H1 (cell line): Measurements from ENCODE around the gene C20orf173. TPM values are rescaled to one million over a fixed set of nuclear protein-coding genes. Genes with fewer than 3 reads are reported as not detected.

Experiments used
- CTCF ChIA-PET: fragments of 300-600 bp; sonication (Branson Sonifier 250); formaldehyde crosslinking; loops from one replicate; lab custom pipeline; 2021; ENCODE audit not compliant: partially characterized antibody; lab: Charles Lee
- POLR2A ChIA-PET: fragments of 300-600 bp; sonication (Branson Sonifier 250); formaldehyde crosslinking; loops from one replicate; lab custom pipeline; 2021; ENCODE audit warnings: inconsistent platforms; ENCODE audit not compliant: partially characterized antibody; lab: Charles Lee
- DNase-seq, 2 experiments: peaks; one replicate each; pipeline versions ENCODE4 v3.0.0 to v3.0.0-alpha.2; 2010 to 2022; ENCODE audit warnings: low spot score in 2 of 2, low read depth in 1 of 2, mixed read lengths in 1 of 2
- FAIRE-seq: peaks from 2 replicates; lab custom pipeline; 2011; peaks lifted over from hg19 to GRCh38; lab: Jason Lieb, UNC
- H2AFZ ChIP-seq: 2 replicates; pipeline ENCODE4 v1.8.1; 2012; ENCODE audit warnings: low read length, inconsistent platforms
- H2AK5ac ChIP-seq: 2 replicates; pipeline ENCODE4 v1.6.1; 2013; ENCODE audit warnings: low read depth, low read length
- H2BK120ac ChIP-seq: replicated peaks from 2 replicates; pipeline ENCODE3; 2013; ENCODE audit warnings: low read depth, low read length, inconsistent platforms
- H2BK12ac ChIP-seq: 2 replicates; pipeline ENCODE4 v1.6.1; 2013; ENCODE audit warnings: low read depth, low read length
- H2BK15ac ChIP-seq: 2 replicates; pipeline ENCODE4 v1.6.1; 2013; ENCODE audit warnings: low read length
- H2BK20ac ChIP-seq: 2 replicates; pipeline ENCODE4 v1.6.1; 2013; ENCODE audit warnings: low read length
- H2BK5ac ChIP-seq: 2 replicates; pipeline ENCODE4 v1.6.1; 2013; ENCODE audit warnings: low read depth, low read length
- H3K14ac ChIP-seq: 2 replicates; pipeline ENCODE4 v1.6.1; 2013; ENCODE audit warnings: inconsistent platforms; ENCODE audit not compliant: insufficient read length
- H3K18ac ChIP-seq: 2 replicates; pipeline ENCODE4 v1.6.1; 2013; ENCODE audit warnings: low read length; ENCODE audit errors: extremely low read depth
- H3K23ac ChIP-seq: 2 replicates; pipeline ENCODE4 v1.6.1; 2013; ENCODE audit warnings: inconsistent platforms; ENCODE audit not compliant: insufficient read length
- H3K23me2 ChIP-seq: 2 replicates; pipeline ENCODE4 v1.6.1; 2013; ENCODE audit warnings: low read depth, low read length
- H3K27ac ChIP-seq: 2 replicates; pipeline ENCODE4 v1.6.1; 2011; ENCODE audit warnings: low read depth, low read length, inconsistent platforms
- H3K27me3 ChIP-seq, 4 experiments: replicated peaks in 1 of 4; 1 replicate in 1 of 4; 2 replicates in 3 of 4; pipeline versions ENCODE4 v1.6.1 to v1.8.1; 2011 to 2013; ENCODE audit warnings: low read length in 3 of 4, mild to moderate bottlenecking in 3 of 4, inconsistent platforms in 2 of 4, mixed read lengths in 2 of 4, moderate library complexity in 1 of 4; ENCODE audit not compliant: control insufficient read depth in 3 of 4, insufficient read depth in 3 of 4; ENCODE audit errors: extremely low read depth in 1 of 4
- H3K36me3 ChIP-seq, 4 experiments: 2 replicates each; pipeline versions ENCODE4 v1.6.1 to v1.8.1; 2011 to 2013; ENCODE audit warnings: mild to moderate bottlenecking in 4 of 4, low read length in 3 of 4, moderate library complexity in 2 of 4, control low read depth in 1 of 4, inconsistent platforms in 1 of 4; ENCODE audit not compliant: insufficient read depth in 4 of 4, control insufficient read depth in 2 of 4
- H3K4ac ChIP-seq: replicated peaks from 2 replicates; pipeline ENCODE3; 2013; ENCODE audit warnings: low read length, low read depth, mixed read lengths, inconsistent platforms; ENCODE audit not compliant: insufficient read length
- H3K4me1 ChIP-seq, 4 experiments: replicated peaks in 1 of 4; 1 replicate in 1 of 4; 2 replicates in 3 of 4; pipeline versions ENCODE4 v1.6.1 to v1.8.1; 2011 to 2013; ENCODE audit warnings: low read length in 3 of 4, inconsistent platforms in 2 of 4, mixed read lengths in 1 of 4; ENCODE audit not compliant: insufficient read depth in 4 of 4, control insufficient read depth in 3 of 4
- H3K4me2 ChIP-seq, 2 experiments: 2 replicates each; pipeline versions ENCODE4 v1.6.1 to v1.8.1; 2011 to 2013; ENCODE audit warnings: low read depth in 2 of 2, low read length in 2 of 2, control low read depth in 1 of 2, inconsistent platforms in 1 of 2, mild to moderate bottlenecking in 1 of 2; ENCODE audit not compliant: insufficient read depth in 1 of 2
- H3K4me3 ChIP-seq, 4 experiments: fragments of 200-600, 300-600 bp in 1 of 4; sonication (generic), shearing (Covaris generic), sonication (Bioruptor Twin) in 1 of 4; 2 replicates each; pipeline versions ENCODE4 v1.5.1 to v1.8.1; 2011 to 2016; ENCODE audit warnings: low read length in 4 of 4, low read depth in 3 of 4, control low read depth in 2 of 4, inconsistent platforms in 2 of 4, mild to moderate bottlenecking in 2 of 4, mixed read lengths in 1 of 4, moderate library complexity in 1 of 4; ENCODE audit not compliant: insufficient read depth in 2 of 4; ENCODE audit errors: extremely low read depth in 1 of 4
- H3K56ac ChIP-seq: replicated peaks from 2 replicates; pipeline ENCODE3; 2013; ENCODE audit warnings: low read depth, mild to moderate bottlenecking, mixed read lengths, low read length, inconsistent platforms; ENCODE audit not compliant: insufficient read length
- H3K79me1 ChIP-seq: 2 replicates; pipeline ENCODE4 v1.6.1; 2013; ENCODE audit warnings: low read depth, low read length, control low read depth
- H3K79me2 ChIP-seq, 2 experiments: 2 replicates each; pipeline versions ENCODE4 v1.6.1 to v1.8.1; 2012 to 2013; ENCODE audit warnings: low read length in 2 of 2, mild to moderate bottlenecking in 2 of 2, inconsistent platforms in 1 of 2; ENCODE audit not compliant: insufficient read depth in 2 of 2, control insufficient read depth in 1 of 2
- H3K9ac ChIP-seq, 4 experiments: replicated peaks in 1 of 4; 1 replicate in 1 of 4; 2 replicates in 3 of 4; pipeline versions ENCODE4 v1.6.1 to v1.8.1; 2011 to 2013; ENCODE audit warnings: low read depth in 3 of 4, low read length in 3 of 4, control low read depth in 2 of 4, mild to moderate bottlenecking in 2 of 4, moderate library complexity in 2 of 4, inconsistent platforms in 1 of 4; ENCODE audit errors: extremely low read depth in 1 of 4
- H3K9me3 ChIP-seq, 2 experiments: 2 replicates each; pipeline versions ENCODE4 v1.6.1 to v1.8.1; 2012 to 2013; ENCODE audit warnings: mild to moderate bottlenecking in 2 of 2, moderate library complexity in 2 of 2, control low read depth in 1 of 2, inconsistent platforms in 1 of 2, low read depth in 1 of 2, low read length in 1 of 2, mixed read lengths in 1 of 2; ENCODE audit not compliant: insufficient read depth in 2 of 2
- H4K20me1 ChIP-seq, 2 experiments: replicated peaks in 1 of 2; 2 replicates each; pipeline versions ENCODE3 to v1.8.1; 2011 to 2013; ENCODE audit warnings: inconsistent platforms in 2 of 2, low read length in 2 of 2, mild to moderate bottlenecking in 1 of 2; ENCODE audit not compliant: insufficient read depth in 2 of 2, control insufficient read depth in 1 of 2
- H4K5ac ChIP-seq: 2 replicates; pipeline ENCODE4 v1.6.1; 2013; ENCODE audit warnings: low read length, low read depth, mixed read lengths, inconsistent platforms; ENCODE audit not compliant: insufficient read length
- H4K8ac ChIP-seq: 2 replicates; pipeline ENCODE4 v1.8.0; 2013; ENCODE audit warnings: mild to moderate bottlenecking, moderate library complexity, low read length, inconsistent platforms; ENCODE audit not compliant: insufficient read depth; ENCODE audit errors: extremely low read depth
- H4K91ac ChIP-seq: replicated peaks from 2 replicates; pipeline ENCODE3; 2013; ENCODE audit warnings: low read length, mixed read lengths, inconsistent platforms; ENCODE audit not compliant: insufficient read length
- CHD2 ChIP-seq: IDR thresholded peaks from 2 replicates; pipeline ENCODE4 v1.6.1; 2012; ENCODE audit warnings: low read length, improper control_type of control experiment
- TCF12 ChIP-seq: IDR thresholded peaks from 2 replicates; pipeline ENCODE4 v1.6.1; 2011; ENCODE audit warnings: low read depth, mild to moderate bottlenecking, low read length
- YY1 ChIP-seq: IDR thresholded peaks from 2 replicates; pipeline ENCODE4 v1.6.1; 2011; ENCODE audit warnings: low read depth, mild to moderate bottlenecking, low read length
- WGBS, 2 experiments: shearing (Covaris generic) in 1 of 2; methylation state at CpG; one replicate each; pipeline versions ENCODE4 v1.1.6 to v1.1.7; 2013 to 2015; ENCODE audit warnings: low lambda C conversion rate in 2 of 2, mixed read lengths in 2 of 2, inconsistent platforms in 1 of 2, low coverage in 1 of 2, missing lambda C conversion rate in 1 of 2; ENCODE audit not compliant: insufficient replicate concordance in 2 of 2, insufficient coverage in 1 of 2, insufficient read length in 1 of 2; ENCODE audit errors: extremely low coverage in 1 of 2, missing lambda C conversion rate in 1 of 2; 5-methylcytosine and 5-hydroxymethylcytosine counted together
- polyA plus RNA-seq, 7 experiments: library from polyadenylated mRNA; depleted of rRNA in 3 of 7; stranded (reverse) in 5 of 7; unstranded in 2 of 7; fragments of >200 nt in 5 of 7; fragments of 200-250 nt in 2 of 7; gene quantifications; 1 replicate in 5 of 7; 2 replicates in 1 of 7; 4 replicates in 1 of 7; pipeline versions ENCODE4 v1.2.1 to v1.2.3, GENCODE V29; 2011 to 2013; ENCODE audit warnings: missing spikeins in 2 of 7, mixed read lengths in 2 of 7
- total RNA-seq: library from RNA; stranded (reverse); fragmentation: NEBNext Ultra II Directional; extraction: Animal tissue kit (Norgen Biotek cat#: 25700); gene quantifications from 2 replicates; pipeline ENCODE4 v1.2.1, GENCODE V29; 2021

C20orf173 gene
- total and polyA plus RNA-seq, 2 of the 8 experiments (the other 6 are each of a cell fraction or from before 2014, with no cell fraction given): not detected

DNA sequence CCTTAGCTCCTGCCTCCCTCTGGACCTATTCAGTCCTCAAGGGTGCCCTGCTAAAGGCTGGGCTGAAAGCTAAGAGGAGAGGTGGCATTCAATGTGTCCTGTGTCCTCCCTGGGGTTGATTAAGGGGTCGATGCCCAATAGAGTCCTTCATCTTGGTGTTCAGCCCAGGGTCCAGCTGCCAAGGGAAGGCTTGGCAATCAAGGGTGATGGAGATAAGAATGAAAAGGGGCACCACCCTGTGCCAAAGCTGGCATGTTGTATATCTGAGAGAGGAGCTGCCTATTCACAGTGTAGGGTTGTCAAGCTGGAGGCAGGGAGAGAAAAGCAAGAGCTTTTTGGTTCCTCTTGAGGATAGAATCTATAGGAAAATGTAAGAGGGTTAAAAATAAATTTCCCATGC lies 12.3 kb downstream of the C20orf173 start:
- FAIRE-seq: no peak
- no peak overlapping the region for H2BK20ac ChIP-seq
- H4K91ac ChIP-seq: no peak overlapping the region
- POLR2A ChIA-PET: interaction anchor here (0.7 kb wide), 1 partner anchor 95 kb away, joined by 3 read pairs; no protein-coding TSS in a partner anchor
- no peak overlapping the region for H3K27ac ChIP-seq
- no peak overlapping the region for H4K5ac ChIP-seq
- H2AFZ ChIP-seq: no peak overlapping the region
- WGBS, 2 experiments: 67% methylated on average over 1 of the region's 1 CpG; no CpG with 5 or more reads in 1 of the 2 experiments
- TF ChIP-seq YY1 (no peak), TCF12 (no peak), CHD2 (no peak)
- no peaks in the 10 kb centered on the region for H3K79me1 ChIP-seq
- CTCF ChIA-PET: interaction anchor here (1.1 to 2.6 kb wide), 3 partner anchors 14 to 103 kb away, joined by 4 to 10 read pairs (median 5); no protein-coding TSS in a partner anchor
- no peak overlapping the region for H4K8ac ChIP-seq
- H2BK12ac ChIP-seq: no peak overlapping the region
- no peaks in the 10 kb centered on the region for H3K4me1 ChIP-seq
- no peak overlapping the region for H2BK5ac ChIP-seq
- H3K56ac ChIP-seq: no peak overlapping the region
- no peak for DNase-seq
- H3K4me2 ChIP-seq: no peak overlapping the region
- no peak overlapping the region for H3K18ac ChIP-seq
- H2AK5ac ChIP-seq: no peak overlapping the region
- H3K14ac ChIP-seq: no peak overlapping the region
- H3K4ac ChIP-seq: no peak overlapping the region
- H3K36me3 ChIP-seq: peaks cover 3 to 4% (median 3%) of the 10 kb centered on the region in 4 experiments; a peak in 2 of 8 replicates
- H3K79me2 ChIP-seq: no peaks in the 10 kb centered on the region
- H3K9ac ChIP-seq: no peak overlapping the region
- no peak overlapping the region for H2BK120ac ChIP-seq
- no peaks in the 10 kb centered on the region for H3K23me2 ChIP-seq
- no peak overlapping the region for H3K23ac ChIP-seq
- peaks cover 0 to 5% of the 10 kb centered on the region in 2 experiments for H4K20me1 ChIP-seq
- no peaks in the 10 kb centered on the region for H3K9me3 ChIP-seq
- no peak overlapping the region for H3K4me3 ChIP-seq
- no peak overlapping the region for H2BK15ac ChIP-seq
- no peaks in the 10 kb centered on the region for H3K27me3 ChIP-seq
